SK-N-SH (cell line): ENCODE results near the gene GFY. TPM values are rescaled to one million over a fixed set of nuclear protein-coding genes. Genes with fewer than 3 reads are reported as not detected.

Experiments used
- CTCF ChIA-PET: fragments of 300-600, 350-600 bp; formaldehyde crosslinking; extraction: SDS; loops from one replicate; lab custom pipeline; 2021; lab: Yijun Ruan, JAX
- POLR2A ChIA-PET: fragments of 350-600 bp; sonication (Branson Sonifier 250); formaldehyde crosslinking; extraction: SDS; loops from one replicate; lab custom pipeline; 2020; ENCODE audit warnings: antibody characterized with exemption, inconsistent platforms; lab: Yijun Ruan, JAX
- DNase-seq: peaks from one replicate; pipeline ENCODE4 v3.0.0; 2012
- H2AFZ ChIP-seq: fragments of 200-600 bp; sonication (generic); 2 replicates; pipeline ENCODE4 v1.8.1; 2016; ENCODE audit warnings: antibody characterized with exemption, mild to moderate bottlenecking, low read depth
- H3F3A ChIP-seq: fragments of 200-600 bp; sonication (generic); replicated peaks from 2 replicates; pipeline ENCODE3; 2016; ENCODE audit warnings: antibody characterized with exemption, mild to moderate bottlenecking; ENCODE audit not compliant: insufficient read depth
- H3K27ac ChIP-seq, 2 experiments: fragments of 200-500 bp in 1 of 2; fragments of 200-600 bp in 1 of 2; sonication (Bioruptor generic) in 1 of 2; sonication (generic), shearing (Covaris generic) in 1 of 2; 2 replicates each; pipeline versions ENCODE4 v1.5.1 to v1.6.1; 2014 to 2016; ENCODE audit warnings: low read depth in 2 of 2, inconsistent platforms in 1 of 2, low read length in 1 of 2, mild to moderate bottlenecking in 1 of 2, mixed read lengths in 1 of 2
- H3K27me3 ChIP-seq: fragments of 200-600 bp; sonication (generic), shearing (Covaris generic); 2 replicates; pipeline ENCODE4 v1.6.1; 2016; ENCODE audit warnings: mixed run types; ENCODE audit not compliant: insufficient read depth
- H3K36me3 ChIP-seq, 2 experiments: fragments of 200-500 bp in 1 of 2; fragments of 200-600 bp in 1 of 2; sonication (Bioruptor generic) in 1 of 2; sonication (generic) in 1 of 2; replicated peaks in 1 of 2; 2 replicates each; pipeline versions ENCODE3 to v1.5.1; 2014 to 2016; ENCODE audit warnings: low read length in 1 of 2, mild to moderate bottlenecking in 1 of 2; ENCODE audit not compliant: insufficient read depth in 2 of 2, control insufficient read depth in 1 of 2
- H3K4me1 ChIP-seq, 2 experiments: fragments of 200-500 bp in 1 of 2; fragments of 200-600 bp in 1 of 2; sonication (Bioruptor generic) in 1 of 2; sonication (generic), shearing (Covaris generic) in 1 of 2; 2 replicates each; pipeline versions ENCODE4 v1.5.1 to v1.6.1; 2014 to 2016; ENCODE audit warnings: low read depth in 1 of 2, low read length in 1 of 2, mixed run types in 1 of 2; ENCODE audit not compliant: insufficient read depth in 2 of 2, control insufficient read depth in 1 of 2
- H3K4me2 ChIP-seq: fragments of 200-600 bp; sonication (generic), shearing (Covaris generic); 2 replicates; pipeline ENCODE4 v1.6.1; 2017; ENCODE audit warnings: mixed run types
- H3K4me3 ChIP-seq, 2 experiments: fragments of 200-500 bp in 1 of 2; fragments of 200-600 bp in 1 of 2; sonication (Bioruptor generic) in 1 of 2; sonication (generic), shearing (Covaris generic) in 1 of 2; 2 replicates each; pipeline versions ENCODE4 v1.5.1 to v1.8.1; 2014 to 2016; ENCODE audit warnings: low read depth in 2 of 2, inconsistent platforms in 1 of 2, low read length in 1 of 2, mild to moderate bottlenecking in 1 of 2, mixed read lengths in 1 of 2, moderate library complexity in 1 of 2
- H3K79me2 ChIP-seq: fragments of 200-600 bp; sonication (generic); 2 replicates; pipeline ENCODE4 v1.8.1; 2017; ENCODE audit warnings: mild to moderate bottlenecking; ENCODE audit not compliant: insufficient read depth
- H3K9ac ChIP-seq: fragments of 200-600 bp; sonication (generic); 2 replicates; pipeline ENCODE4 v1.6.1; 2017; ENCODE audit warnings: mixed run types
- H3K9me2 ChIP-seq: fragments of 200-600 bp; sonication (generic); 2 replicates; pipeline ENCODE4 v1.6.1; 2017; ENCODE audit warnings: mixed run types
- H3K9me3 ChIP-seq: fragments of 200-600 bp; sonication (generic); 2 replicates; pipeline ENCODE4 v1.6.1; 2017; ENCODE audit warnings: mixed run types, mild to moderate bottlenecking, moderate library complexity
- H4K20me1 ChIP-seq: fragments of 200-600 bp; sonication (generic); 2 replicates; pipeline ENCODE4 v1.6.1; 2017; ENCODE audit warnings: mild to moderate bottlenecking, mixed run types; ENCODE audit not compliant: insufficient read depth
- ELF1 ChIP-seq: IDR thresholded peaks from 2 replicates; pipeline ENCODE4 v1.4.0; 2012
- EZH2phosphoT487 ChIP-seq: fragments of 200-600 bp; sonication (generic); IDR thresholded peaks from 2 replicates; pipeline ENCODE4 v1.6.1; 2017; ENCODE audit warnings: low read depth, mixed run types, mild to moderate bottlenecking, antibody characterized with exemption, moderate library complexity, borderline replicate concordance
- FOSL2 ChIP-seq: IDR thresholded peaks from 2 replicates; pipeline ENCODE4 v1.4.0; 2012; ENCODE audit warnings: low read depth, mild to moderate bottlenecking, moderate library complexity, borderline replicate concordance
- MAX ChIP-seq: IDR thresholded peaks from 2 replicates; pipeline ENCODE4 v1.4.0; 2012; ENCODE audit warnings: low read depth
- NFIC ChIP-seq: IDR thresholded peaks from 2 replicates; pipeline ENCODE4 v1.4.0; 2012; ENCODE audit warnings: borderline replicate concordance
- RAD21 ChIP-seq: IDR thresholded peaks from 2 replicates; pipeline ENCODE4 v1.6.1; 2012; ENCODE audit warnings: mild to moderate bottlenecking, low read length
- RXRA ChIP-seq: IDR thresholded peaks from 2 replicates; pipeline ENCODE4 v1.4.0; 2012; ENCODE audit warnings: low read depth, mild to moderate bottlenecking, borderline replicate concordance
- SIN3A ChIP-seq: IDR thresholded peaks from 2 replicates; pipeline ENCODE4 v1.6.1; 2012; ENCODE audit warnings: low read depth, mild to moderate bottlenecking, low read length, moderate library complexity, borderline replicate concordance
- SMC3 ChIP-seq: IDR thresholded peaks from 2 replicates; pipeline ENCODE4 v1.6.1; 2012; ENCODE audit warnings: low read depth, low read length, improper control_type of control experiment
- TEAD4 ChIP-seq: IDR thresholded peaks from 2 replicates; pipeline ENCODE4 v1.4.0; 2012; ENCODE audit warnings: mild to moderate bottlenecking, borderline replicate concordance; ENCODE audit not compliant: insufficient read depth
- USF2 ChIP-seq: fragments of 150-350 bp; IDR thresholded peaks from 2 replicates; pipeline ENCODE4 v1.6.1; 2017; ENCODE audit warnings: antibody characterized with exemption, low read length, low read depth, borderline replicate concordance
- YY1 ChIP-seq: IDR thresholded peaks from 2 replicates; pipeline ENCODE4 v1.4.0; 2012; ENCODE audit warnings: low read depth, mild to moderate bottlenecking
- ZBTB33 ChIP-seq: IDR thresholded peaks from 2 replicates; pipeline ENCODE4 v1.4.0; 2012; ENCODE audit warnings: low read depth, borderline replicate concordance
- WGBS: methylation state at CpG from one replicate; pipeline ENCODE4 v1.1.6; 2017; ENCODE audit warnings: low lambda C conversion rate; 5-methylcytosine and 5-hydroxymethylcytosine counted together
- polyA plus RNA-seq, 3 experiments: library from polyadenylated mRNA; depleted of rRNA; stranded (reverse); fragments of >200 nt; gene quantifications; 2 replicates each; pipeline ENCODE4 v1.2.3, GENCODE V29; 2012

GFY gene
- polyA plus RNA-seq, 1 of the 3 experiments (the other 2 are of a cell fraction), result not detected

GRCh38 chr19:49440439-49441209 lies 15.4 kb downstream of the GFY start:
- no peak overlapping the region for H3K27ac ChIP-seq
- WGBS, result 9% methylated on average over 19 of the region's 19 CpGs
- no peaks in the 10 kb centered on the region for H3K9me2 ChIP-seq
- DNase-seq, result no peak
- no peak for TF ChIP-seq RXRA
- peak; percentile 18; the same call in 1 of the 2 replicates for TF ChIP-seq EZH2phosphoT487
- no peaks in the 10 kb centered on the region for H3K9me3 ChIP-seq
- H3K36me3 ChIP-seq, result no peaks in the 10 kb centered on the region
- H3K9ac ChIP-seq, result no peak overlapping the region
- peaks cover 59% of the 10 kb centered on the region for H3K27me3 ChIP-seq
- peak overlapping the region; percentile 16 to 62; a peak in 2 of 4 replicates for H3K4me3 ChIP-seq
- ChIA-PET POLR2A (no interaction called here), CTCF (interaction anchor here (0.8 to 11.2 kb wide), 3 partner anchors 11 to 49 kb away, joined by 3 to 149 read pairs (median 4); partner anchors contain the start of genes KASH5 and PIH1D1)
- H2AFZ ChIP-seq, result no peak overlapping the region
- H3K79me2 ChIP-seq, result no peaks in the 10 kb centered on the region
- H4K20me1 ChIP-seq, result no peaks in the 10 kb centered on the region
- peak overlapping the region; percentile 55; the same call in 1 of the 2 replicates for H3K4me2 ChIP-seq
- H3F3A ChIP-seq, result peaks cover 16% of the 10 kb centered on the region
- H3K4me1 ChIP-seq, result peaks cover 0 to 30% of the 10 kb centered on the region in 2 experiments; a peak in 1 of 4 replicates

GRCh38 chr19:49441210-49441959 lies 16.2 kb downstream of the GFY start, which contains the start of gene SLC17A7:
Gene SLC17A7, minus strand, starts transcription at chr19:49441527. Its CDS starts 148 bp downstream, at chr19:49441379.
- CTCF ChIA-PET, result interaction anchor here (0.8 to 11.2 kb wide), 6 partner anchors 7 to 49 kb away, joined by 3 to 149 read pairs (median 14); partner anchors contain the start of genes KASH5 and PIH1D1
- WGBS, result 6% methylated on average over 19 of the region's 56 CpGs

More at GRCh38 chr19:49441210-49441959, 16.2 kb downstream of the GFY start, which contains the start of gene SLC17A7:
- TF ChIP-seq RAD21 (no peak), ZBTB33 (no peak), FOSL2 (no peak), ELF1 (no peak), SMC3 (no peak), TEAD4 (no peak), USF2 (no peak), YY1 (no peak), SIN3A (no peak), RXRA (no peak), MAX (no peak), NFIC (no peak)
- Histone ChIP-seq H2AFZ (peak within 1 kb of the TSS; percentile 76; the same call in 1 of the 2 replicates), H3K27me3 (peaks cover 54% of the 10 kb centered on the region), H4K20me1 (no peaks in the 10 kb centered on the region), H3K4me1 (peaks cover 0 to 29% of the 10 kb centered on the region in 2 experiments; a peak in 1 of 4 replicates), H3K4me2 (peak within 1 kb of the TSS; percentile 96), H3K9me3 (no peaks in the 10 kb centered on the region), H3K9ac (no peak within 1 kb of the TSS), H3K36me3 (no peaks in the 10 kb centered on the region), H3K79me2 (no peaks in the 10 kb centered on the region), H3K4me3 (peak within 1 kb of the TSS; percentile 59 to 62), H3K27ac (no peak within 1 kb of the TSS; a peak in 1 of 4 replicates), H3K9me2 (no peaks in the 10 kb centered on the region), H3F3A (peaks cover 19% of the 10 kb centered on the region)
- POLR2A ChIA-PET, result no interaction called here
- DNase-seq, result peak; percentile 85
